GM19463 (cell line): ENCODE results near the gene STAG3.

Experiments
- ATAC-seq: cut with Tn5 transposase; IDR thresholded peaks from one replicate; pipeline ENCODE4 v1.9.1; 2021; ENCODE audit warnings: mild to moderate bottlenecking, moderate library complexity; ENCODE audit not compliant: unreplicated experiment

The STAG3 gene

DNA sequence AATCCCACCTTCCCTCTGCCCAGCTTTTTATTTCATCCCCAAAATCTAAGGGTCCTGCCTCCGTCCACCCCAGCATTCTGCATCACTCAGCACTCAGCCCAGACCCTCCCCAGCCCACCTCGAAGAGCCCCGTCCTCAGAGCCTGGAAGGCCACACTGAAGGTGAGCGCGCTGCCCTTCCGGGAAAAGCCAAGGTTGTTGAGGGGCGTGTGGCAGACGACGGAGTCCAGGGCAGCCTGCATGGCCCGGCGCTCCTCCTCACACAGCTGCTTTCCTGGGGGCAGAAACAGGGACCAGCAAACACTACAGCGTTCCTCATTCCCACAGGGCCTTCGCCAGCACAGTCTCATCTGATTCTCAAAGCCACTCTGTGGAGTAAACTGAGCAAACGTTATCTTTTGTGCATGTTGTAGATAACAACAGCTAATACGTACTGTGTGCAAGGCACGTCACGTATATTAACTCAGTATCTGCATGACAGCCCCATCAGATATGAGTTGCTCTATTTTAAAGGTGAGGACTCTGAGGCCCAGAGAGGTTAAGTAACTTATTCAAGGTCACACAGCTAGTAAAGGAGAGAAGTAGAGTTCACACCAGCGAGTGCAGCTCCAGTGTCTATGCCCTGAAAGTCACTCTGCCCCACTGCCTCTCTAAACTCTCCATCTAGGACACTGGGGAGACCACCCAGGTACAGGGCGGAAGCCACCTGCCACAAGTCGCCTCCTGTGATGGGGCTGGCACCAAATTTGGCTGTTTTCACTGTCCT lies 22.0 kb upstream of the STAG3 start:
- no peak for ATAC-seq

DNA sequence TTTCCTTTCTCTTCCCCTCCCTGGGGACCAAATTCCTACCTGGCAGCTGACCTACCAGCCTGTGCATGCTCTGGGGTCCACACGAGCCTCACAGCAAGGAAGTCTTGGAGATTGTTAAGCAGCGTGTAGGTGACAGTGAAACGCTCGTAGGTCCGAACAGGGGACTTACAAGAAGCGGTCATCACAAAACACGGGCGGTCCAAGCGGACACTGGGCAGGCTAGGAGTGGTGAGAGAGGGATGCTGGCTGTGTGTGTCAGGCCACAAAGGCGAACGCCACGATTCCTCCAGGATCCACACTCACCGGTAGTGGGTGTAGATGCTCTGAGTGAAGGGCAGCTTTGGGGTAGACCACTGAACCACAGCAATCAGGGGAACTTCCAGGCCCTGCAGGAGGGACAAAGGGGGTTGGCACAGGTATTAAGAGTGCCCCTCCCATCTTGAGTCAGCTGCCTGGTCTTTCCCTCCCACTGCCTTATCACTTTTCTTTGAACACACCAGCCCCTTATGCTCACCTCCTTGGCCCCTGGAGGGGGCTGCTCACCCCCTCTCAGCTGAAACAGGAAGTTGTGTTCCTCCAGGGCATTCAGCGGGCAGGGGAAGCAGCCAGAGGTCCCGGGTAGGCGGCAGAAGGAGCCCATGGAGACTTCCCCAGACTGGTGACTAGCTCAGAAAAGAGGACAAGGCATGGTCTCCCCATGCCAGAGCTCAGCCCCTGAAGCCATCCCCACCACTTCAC lies 21.2 kb upstream of the STAG3 start:
- ATAC-seq, result no peak

DNA sequence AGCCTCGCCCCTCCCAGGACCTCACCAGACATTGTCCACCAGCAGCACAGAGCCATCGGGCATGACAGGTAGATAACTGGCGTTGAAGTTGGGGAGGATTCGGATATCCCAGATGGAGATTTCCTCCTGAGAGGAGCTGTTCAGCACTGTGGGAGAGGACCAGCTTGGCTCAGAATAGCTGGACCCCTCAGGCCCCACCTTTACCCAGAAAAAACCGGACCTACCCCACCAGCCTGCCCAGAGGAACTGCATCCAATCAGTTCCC lies 20.7 kb upstream of the STAG3 start:
- no peak for ATAC-seq

DNA sequence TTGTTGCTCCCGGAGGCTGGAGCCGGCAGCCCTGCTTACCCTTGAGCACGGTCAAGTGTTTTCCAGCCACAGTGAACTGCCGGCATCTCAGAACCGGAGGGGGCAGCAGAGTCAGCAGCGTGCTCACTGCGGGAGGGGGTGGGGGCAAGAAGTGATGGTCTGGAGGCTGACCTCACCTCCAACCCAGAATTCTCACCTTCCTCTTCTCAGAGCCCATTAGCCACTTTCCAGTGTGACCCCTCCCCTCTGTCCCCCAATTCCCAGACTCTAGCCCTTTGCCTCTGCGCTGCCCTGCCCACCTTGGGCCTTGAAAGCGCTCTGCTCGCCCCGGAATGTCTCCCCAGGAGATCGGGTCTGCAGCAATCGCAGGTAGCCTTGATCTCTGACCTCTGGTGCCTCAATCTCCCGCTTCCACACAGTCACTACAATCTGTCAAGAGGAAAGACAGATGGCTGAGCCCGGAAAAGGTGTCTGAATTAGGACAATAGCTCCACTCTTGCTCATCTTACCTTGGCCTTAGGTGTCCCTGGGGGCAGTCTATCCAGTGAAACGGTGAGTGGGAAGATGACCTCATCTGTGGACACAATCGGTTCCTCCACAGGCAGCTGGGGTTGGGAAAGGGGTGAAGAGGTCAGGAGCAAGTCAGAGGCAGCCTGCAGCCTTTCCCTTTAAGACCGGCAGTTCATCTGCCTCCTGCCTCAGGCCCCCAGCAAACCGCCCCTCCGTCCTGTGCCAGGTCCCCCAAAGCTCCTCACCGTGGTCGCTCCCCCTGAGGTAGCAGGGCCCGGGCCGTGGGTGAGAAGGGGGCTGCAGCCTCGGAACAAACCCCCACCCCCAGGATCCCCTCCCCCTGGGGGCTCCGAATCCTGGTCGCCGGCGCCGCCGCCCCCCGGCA lies 20.1 kb upstream of the STAG3 start:
- no peak for ATAC-seq

DNA sequence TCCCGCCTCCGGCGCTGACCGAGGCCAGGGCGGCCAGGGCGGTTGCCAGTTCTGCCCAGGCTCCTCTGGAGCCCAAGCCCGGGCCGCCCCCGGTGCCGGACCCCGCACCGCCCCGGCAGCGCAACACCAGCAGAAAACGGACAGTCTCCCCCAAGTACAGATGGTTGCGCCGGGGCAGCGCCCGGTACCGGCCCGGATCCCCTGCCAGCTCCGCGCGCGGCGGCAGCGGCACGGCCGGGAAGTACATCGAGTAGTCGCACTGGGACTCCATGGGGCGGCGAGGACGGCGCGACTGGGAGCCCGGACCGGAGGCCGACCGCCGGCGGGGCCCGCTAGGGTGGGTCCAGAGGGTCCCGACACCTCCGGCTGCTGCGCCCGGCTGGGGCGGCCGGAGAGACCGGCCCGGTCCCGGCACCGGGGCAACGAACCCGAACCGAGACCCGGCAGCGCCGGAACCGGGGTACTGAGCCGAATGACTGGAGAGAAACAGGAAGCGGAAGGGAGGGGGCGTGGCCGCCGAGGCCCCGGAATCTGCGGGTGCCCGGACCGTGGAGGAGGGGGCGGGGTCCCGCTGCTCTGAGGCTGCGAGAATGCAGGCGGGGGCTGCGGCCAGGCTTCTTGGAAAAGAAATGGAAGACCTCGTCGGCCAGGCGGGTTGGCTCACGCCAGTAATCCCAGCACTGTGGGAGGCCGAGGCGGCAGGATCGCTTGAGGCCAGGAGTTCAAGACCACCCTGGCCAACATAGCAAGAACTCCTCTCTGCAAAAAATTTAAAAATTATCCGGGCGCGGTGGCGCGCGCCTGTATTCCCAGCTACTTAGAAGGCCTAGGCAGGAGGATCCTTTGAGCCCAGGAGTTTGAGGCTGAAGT lies 19.3 kb upstream of the STAG3 start, which contains the start of gene TRAPPC14:
Gene TRAPPC14, minus strand, starts transcription at position 495 of the 870 bp plus-strand sequence. Its CDS starts 224 bp downstream, at position 271.
- peak; percentile 95 for ATAC-seq

DNA sequence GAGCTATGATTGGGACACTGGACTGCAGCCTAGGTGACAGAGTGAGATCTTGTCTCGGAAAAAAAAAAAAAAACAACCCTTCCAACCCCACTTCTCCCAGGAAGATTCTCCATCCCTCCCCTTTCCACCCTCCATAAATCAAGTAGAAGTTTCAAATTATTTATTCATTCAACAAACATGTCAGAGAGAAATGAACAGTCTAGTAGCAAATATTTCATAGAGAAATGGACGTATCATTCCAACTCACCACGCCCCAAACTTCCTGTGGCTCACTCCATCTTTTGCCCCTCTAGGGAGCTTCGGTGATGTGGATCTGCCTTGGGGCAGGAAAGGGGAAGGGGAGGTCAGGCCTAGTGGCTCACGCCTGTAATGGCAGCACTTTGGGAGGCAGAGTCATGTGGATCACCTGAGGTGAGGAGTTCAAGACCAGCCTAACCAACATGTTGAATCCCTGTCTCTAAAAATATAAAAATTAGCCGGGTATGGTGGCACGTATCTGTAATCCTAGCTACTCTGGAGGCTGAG lies 18.6 kb upstream of the STAG3 start:
- ATAC-seq, result no peak

DNA sequence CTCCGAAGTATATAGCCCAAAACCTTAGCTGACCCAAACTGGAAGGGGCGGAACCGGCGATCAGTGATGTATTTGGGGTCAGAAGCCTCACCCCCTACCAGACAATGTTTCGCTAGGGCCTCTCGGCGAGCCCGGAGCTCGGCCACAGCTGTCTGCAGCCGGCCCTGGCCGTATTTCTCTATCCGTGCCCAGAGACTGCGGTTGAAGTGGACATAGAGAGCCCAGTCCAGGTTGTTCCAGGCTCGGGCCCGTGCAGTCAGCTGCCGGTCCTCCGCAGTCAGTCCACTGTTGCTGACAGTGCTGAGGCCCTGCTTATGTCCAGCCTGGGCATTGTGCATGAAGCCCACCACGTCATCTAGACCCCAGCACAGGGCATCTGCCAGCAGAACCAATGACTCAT lies 17.7 kb upstream of the STAG3 start:
- ATAC-seq, result no peak

DNA sequence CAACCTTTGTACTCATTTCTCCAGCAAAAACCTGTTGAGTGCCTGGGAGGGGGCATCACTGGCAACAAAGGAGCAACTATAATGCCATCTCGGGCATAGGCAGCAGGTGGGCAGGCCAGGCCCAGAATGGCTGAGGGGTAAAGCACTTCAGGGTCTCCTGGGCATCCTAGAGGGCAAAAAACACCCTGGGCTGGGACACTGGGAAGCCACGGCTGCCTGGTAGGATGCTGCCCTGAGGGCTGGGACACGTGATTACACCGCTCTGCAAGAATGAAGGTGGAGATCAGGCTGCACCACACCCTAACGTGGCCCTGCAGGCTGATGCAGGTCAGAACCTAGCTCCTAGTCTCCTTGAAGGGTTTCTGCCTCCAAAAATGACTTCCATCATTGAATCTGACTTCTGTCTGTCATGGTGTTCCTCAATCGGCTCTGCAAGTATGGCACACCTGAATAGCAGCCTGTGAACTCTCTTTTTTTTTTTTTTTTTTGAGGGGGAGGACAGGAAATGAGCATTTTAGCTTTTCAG lies 14.6 kb upstream of the STAG3 start:
- no peak for ATAC-seq

DNA sequence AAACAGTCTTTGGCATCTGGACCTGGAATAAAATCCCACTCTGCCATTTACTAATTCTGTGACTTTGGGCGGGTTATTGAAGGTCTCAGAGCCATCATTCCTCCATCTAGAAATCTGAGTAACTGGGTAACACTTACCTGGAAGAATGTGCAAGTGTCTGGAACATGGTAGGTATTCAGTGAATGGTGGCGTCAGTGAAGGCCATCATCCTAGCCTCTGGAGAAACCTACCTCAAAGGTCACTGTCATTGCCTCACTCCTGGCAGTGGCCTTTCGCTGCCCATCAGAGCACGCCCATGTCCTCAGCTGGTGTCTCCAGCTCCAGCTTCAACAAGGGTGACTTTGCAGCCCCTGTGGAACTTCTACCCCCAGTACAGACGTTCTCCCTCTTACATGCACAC lies 13.8 kb upstream of the STAG3 start:
- no peak for ATAC-seq

DNA sequence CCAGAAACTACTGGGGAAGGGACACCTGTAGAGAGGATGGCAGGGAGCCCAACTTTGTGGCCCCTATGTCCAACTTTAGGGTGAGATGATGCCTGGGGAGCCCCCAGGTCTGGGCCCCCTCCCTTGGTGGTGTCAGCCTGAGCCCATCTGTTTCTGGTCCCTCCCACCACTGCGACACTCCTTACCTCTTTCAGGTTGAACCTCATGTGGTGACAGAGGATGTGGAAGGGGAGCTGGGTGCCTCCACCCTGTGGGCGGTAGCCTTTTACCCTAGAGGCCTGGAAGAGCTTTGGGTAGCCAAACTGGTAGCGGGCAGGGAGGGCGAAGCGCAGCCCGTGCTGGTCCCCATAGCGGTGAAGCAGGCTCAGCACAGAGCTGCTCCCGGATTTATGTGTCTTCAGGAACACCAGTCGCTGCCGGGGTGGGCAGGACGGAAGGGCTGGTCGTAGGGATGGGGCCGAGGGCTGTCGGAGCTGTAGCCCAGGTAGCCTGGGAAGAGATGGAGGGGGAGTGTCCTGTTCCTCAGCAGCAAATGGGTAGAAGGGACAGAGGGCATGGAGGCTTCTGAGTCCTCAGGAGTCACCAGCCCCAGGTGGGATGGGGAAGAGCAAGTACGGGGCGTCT lies 11.3 kb upstream of the STAG3 start:
- ATAC-seq, result no peak

DNA sequence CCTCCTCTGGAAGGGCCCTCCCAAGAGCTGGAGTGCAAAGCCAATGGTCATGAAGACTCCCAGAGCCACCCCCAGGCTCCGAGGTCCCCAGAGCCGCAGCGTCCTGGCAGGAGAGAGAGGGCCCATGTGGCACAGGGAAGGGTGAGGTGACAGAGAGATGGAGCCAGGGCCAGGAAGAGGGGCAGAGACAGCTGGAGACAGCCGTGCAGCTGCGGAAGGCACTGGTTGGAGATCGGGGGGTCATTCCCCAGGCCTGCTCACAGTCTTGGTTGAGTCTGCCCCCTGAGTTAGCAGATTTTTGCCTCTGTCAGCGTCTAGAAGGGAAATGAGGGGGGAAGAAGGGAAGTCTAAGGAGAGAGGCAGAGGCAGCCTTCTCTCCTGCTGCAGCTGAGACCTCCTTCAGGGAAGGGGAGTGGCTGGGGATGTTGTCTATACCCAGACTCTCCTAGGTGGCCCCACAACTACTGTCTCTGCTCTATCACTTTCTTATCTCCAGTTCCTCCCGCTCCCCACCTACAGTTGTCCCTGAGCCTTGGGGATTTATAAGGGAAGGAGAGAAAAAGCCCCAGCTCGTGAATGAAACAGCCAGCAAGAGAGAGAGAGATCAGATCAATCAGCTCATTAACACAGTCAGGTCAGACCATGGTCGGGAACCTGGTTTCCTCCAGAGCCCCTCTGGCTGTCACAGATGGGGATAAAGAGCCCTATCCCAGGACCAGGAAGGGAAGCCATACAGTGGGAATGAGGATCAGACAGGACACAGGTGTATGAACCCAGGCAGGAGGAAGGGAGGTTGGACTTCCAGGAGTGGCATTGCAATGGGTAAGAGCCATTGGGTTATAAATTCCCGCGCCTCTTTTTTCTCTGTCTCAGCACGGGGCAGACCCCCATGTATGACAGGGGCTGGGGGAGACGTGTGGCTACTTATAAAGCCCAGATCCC lies 10.5 kb upstream of the STAG3 start:
- no peak for ATAC-seq

DNA sequence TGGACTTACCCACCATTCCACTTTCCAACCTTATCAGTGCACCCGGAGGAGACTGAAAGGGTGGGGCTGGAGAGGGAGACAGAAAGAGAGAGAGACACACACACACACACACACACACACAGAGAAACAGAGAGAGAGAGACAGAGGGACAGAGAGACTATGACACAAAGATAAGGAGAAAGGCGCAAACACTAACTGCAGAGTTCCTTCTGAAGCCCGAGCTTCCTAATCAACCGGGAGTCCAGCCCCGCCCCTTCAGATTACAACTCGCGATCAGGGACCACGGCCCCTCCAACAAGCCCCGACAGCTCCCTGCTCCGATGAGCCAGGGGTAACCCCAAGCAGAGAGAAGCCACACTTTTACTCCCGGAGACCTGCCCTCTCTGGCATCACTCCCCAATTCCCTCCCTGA lies 9.8 kb upstream of the STAG3 start:
- no peak for ATAC-seq

DNA sequence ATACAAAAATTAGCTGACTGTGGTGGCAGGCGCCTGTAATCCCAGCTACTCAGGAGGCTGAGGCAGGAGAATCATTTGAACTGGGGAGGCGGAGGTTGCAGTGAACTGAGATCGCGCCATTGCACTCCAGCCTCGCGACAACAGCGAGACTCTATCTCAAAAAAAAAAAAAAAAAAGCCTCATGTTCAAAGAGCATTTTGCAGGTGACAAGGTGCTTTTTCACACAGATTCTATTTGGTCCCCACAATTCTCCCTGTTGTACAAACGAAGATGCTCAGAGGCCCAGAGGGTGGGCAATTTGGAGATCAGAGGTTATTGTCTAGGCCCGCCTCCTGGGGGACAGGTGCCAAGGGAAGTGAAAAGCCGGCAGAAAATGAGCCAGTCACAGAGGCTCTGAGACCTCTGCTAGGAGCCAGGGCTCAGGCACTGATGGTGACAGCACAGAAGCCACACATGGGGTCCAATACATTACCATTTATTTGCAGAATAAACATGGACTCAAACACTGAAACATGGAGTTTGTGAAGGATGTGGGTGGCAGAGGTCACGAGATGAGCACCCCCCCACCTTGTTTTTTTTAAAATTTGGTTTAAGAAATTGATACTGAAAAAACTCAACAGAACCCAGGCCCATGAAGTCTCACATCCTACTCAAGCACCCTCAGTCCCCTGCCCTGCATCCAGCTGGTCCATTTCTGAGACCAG lies 8.4 kb upstream of the STAG3 start:
- ATAC-seq, result no peak

DNA sequence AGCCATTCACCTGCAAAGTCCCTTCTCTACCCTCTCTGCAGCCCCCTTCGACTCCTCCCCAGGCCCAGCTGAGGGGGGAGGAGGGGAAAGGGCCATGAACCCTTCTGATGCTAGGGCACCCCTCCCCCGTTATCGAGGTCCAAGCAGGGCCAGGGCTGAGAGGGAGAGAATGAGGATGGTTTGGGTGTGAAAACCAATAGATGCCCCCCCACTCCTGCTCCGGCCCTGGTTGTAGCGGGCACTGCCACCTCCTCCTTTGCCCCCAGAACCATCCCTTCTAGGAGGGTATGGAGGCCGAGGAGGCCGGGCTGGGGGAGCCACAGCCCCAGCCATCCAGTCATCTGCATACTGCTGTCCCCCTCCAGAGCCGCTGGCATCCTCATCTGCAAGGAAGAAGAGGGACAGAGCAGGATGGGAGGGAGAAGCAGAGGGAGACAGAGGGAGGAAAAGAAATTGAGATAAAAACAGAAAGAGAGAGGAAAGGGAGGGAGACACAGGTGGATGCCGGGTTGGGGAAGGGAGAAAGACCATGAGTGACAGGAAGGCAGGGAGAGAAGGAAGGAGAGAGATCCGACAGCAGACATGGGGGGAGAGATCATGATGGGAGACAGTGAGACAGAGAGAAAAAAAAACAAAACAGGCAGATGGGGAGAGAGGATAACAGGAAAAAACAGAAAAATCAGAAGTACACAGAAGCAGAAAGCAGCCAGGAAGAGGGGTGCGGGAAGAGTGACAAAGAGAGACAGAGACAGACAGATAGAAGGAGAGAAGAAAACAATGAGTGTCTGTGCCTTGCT lies 7.4 kb upstream of the STAG3 start:
- no peak for ATAC-seq

DNA sequence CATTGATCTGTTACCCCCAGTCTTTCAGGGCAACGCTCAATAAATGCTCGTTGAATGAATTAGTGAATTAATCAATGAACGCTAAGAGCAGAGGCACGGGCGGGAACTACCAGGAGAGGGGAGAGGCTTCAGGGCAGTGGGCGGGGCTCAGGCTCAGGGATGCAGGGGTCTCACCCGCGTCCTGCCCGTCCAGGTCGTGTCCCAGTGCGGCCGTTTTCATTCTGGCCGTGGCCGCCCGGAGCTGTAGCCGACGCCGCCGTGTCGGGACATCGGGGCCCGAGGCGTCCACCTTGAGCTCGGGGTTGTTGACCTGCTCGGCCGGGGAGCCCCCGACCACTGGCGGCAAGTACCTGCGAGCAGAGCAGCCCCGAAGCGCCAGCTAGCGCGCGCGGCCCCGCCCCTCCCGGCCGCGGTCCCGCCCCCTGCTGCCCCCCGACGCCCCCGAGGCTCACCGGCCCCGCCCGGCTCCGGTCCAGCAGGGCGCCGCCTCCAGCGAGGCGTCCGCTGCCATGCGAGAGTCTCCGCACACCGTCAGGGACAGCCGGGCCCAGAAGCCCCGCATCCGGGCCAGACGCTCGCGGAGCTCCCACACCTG lies 6.5 kb upstream of the STAG3 start:
- ATAC-seq, result no peak

DNA sequence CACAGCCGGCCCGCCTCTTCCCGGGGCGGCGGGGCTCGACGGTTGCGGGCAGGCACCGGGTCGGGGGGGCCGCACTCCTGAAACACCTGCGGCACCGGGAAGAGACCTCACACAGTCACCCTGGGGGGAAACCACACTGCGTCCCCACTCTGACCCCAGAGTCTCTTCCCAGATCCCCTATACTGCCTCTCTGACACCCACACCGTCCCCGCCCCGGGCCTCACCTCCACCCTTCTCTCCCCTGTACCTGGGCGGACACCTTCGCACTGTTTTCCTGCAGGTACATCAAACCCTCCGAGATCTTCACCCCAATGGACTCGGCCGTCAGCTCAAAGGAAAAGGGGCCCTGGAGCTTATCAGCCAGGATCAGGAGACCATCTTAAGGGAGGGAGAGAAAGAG lies 5.9 kb upstream of the STAG3 start:
- ATAC-seq, result no peak
